DND-41 (cell line): ENCODE data around the gene CYP4X1.

ENCODE experiments used
- EZH2 ChIP-seq: IDR thresholded peaks from 3 replicates; pipeline ENCODE4 v1.6.1; 2012; ENCODE audit warnings: borderline replicate concordance, low read depth, mild to moderate bottlenecking, moderate library complexity, low read length, inconsistent platforms; ENCODE audit not compliant: severe bottlenecking
- TF ChIP-seq, protein P1 (sequence below): IDR thresholded peaks from 2 replicates; pipeline ENCODE4 v1.5.1; 2012; ENCODE audit warnings: borderline replicate concordance, low read length, moderate library complexity, mild to moderate bottlenecking; ENCODE audit not compliant: poor library complexity, severe bottlenecking; ENCODE audit errors: extremely low read depth

GRCh38 chr1:46983166-46983829 is 40.2 kb upstream of the CYP4X1 start:
- TF ChIP-seq, protein P1, sequence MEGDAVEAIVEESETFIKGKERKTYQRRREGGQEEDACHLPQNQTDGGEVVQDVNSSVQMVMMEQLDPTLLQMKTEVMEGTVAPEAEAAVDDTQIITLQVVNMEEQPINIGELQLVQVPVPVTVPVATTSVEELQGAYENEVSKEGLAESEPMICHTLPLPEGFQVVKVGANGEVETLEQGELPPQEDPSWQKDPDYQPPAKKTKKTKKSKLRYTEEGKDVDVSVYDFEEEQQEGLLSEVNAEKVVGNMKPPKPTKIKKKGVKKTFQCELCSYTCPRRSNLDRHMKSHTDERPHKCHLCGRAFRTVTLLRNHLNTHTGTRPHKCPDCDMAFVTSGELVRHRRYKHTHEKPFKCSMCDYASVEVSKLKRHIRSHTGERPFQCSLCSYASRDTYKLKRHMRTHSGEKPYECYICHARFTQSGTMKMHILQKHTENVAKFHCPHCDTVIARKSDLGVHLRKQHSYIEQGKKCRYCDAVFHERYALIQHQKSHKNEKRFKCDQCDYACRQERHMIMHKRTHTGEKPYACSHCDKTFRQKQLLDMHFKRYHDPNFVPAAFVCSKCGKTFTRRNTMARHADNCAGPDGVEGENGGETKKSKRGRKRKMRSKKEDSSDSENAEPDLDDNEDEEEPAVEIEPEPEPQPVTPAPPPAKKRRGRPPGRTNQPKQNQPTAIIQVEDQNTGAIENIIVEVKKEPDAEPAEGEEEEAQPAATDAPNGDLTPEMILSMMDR = no peak
- TF ChIP-seq EZH2 = no peak
